Measurements from ENCODE around the gene SRP68.
"Not testable (repeated sequence)": the region's sequence is repeated elsewhere in the genome, so short reads cannot be mapped to it uniquely, and the experiment has no call there.

The SRP68 gene

DNA sequence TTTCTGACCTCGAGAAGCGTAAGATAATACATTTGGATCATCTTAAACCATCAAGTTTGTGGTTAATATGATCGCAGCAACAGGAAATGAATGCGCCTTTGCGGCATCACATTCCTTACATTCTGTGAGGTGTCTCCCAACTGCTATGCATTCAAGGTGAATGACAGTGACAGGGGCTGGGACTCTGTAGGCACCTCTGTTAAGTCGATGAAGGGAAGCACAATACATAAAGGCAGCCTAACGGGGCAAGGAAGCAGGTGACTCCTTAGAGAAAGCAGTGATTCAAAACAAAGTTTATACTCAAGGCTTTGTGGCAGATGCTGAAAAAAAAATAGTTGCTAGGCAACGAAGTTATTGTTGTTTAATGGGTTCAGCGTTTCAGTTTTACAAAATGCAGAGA, 23.6 kb downstream of the SRP68 start:
- no peak for TF ChIP-seq Cebpa-rat (IDR thresholded peaks at IDR 0.05)
- Histone ChIP-seq H3K4me3 (no peak overlapping the region), H3K36me3 (peaks cover 96 to 100% (median 98%) of the 10 kb centered on the region in 11 experiments), H3K4me1 (peaks cover 0 to 45% (median 20%) of the 10 kb centered on the region in 10 experiments; a peak in 12 of 20 replicates), H4K20me1 (peaks cover 7 to 63% (median 35%) of the 10 kb centered on the region in 11 experiments; a peak in 16 of 22 replicates), H3K4me2 (peak overlapping the region in 5 of 11 experiments; percentile 23 to 60 (median 40); a peak in 9 of 22 replicates), H3K27me3 (no peaks in the 10 kb centered on the region), H3K27ac (no peak overlapping the region; a peak in 1 of 22 replicates), H3K9me3 (replicated peaks in 1 of 11) (no peaks in the 10 kb centered on the region), H3K9ac (peak overlapping the region in 1 of 11 experiments; percentile 24; a peak in 1 of 22 replicates)

- Histone ChIP-seq H3K4me3 (no peak overlapping the region), H3K4me1 (peaks cover 0 to 39% (median 17%) of the 10 kb centered on the region in 10 experiments; a peak in 12 of 20 replicates), H4K20me1 (peaks cover 7 to 64% (median 35%) of the 10 kb centered on the region in 11 experiments; a peak in 16 of 22 replicates), H3K9ac (peak overlapping the region in 1 of 11 experiments; percentile 24; a peak in 2 of 22 replicates), H3K9me3 (replicated peaks in 1 of 11) (no peaks in the 10 kb centered on the region), H3K27me3 (no peaks in the 10 kb centered on the region), H3K4me2 (peak overlapping the region in 5 of 11 experiments; percentile 23 to 60 (median 40); a peak in 10 of 22 replicates), H3K27ac (no peak overlapping the region), H3K36me3 (peaks cover 96 to 100% (median 98%) of the 10 kb centered on the region in 11 experiments)
- no peak for TF ChIP-seq Cebpa-rat (IDR thresholded peaks at IDR 0.05)
Observed at GRCh38 chr17:76048025-76048605, 24.2 kb downstream of the SRP68 start.

- Histone ChIP-seq H3K4me2 (no peak overlapping the region), H3K4me3 (no peak overlapping the region), H3K36me3 (peaks cover 99 to 100% (median 100%) of the 10 kb centered on the region in 11 experiments), H3K9ac (no peak overlapping the region), H3K27ac (no peak overlapping the region), H3K27me3 (no peaks in the 10 kb centered on the region), H4K20me1 (peaks cover 2 to 64% (median 28%) of the 10 kb centered on the region in 11 experiments; a peak in 15 of 22 replicates), H3K9me3 (replicated peaks in 1 of 11) (no peaks in the 10 kb centered on the region), H3K4me1 (peaks cover 0 to 37% (median 17%) of the 10 kb centered on the region in 10 experiments; a peak in 12 of 20 replicates)
- TF ChIP-seq Cebpa-rat (IDR thresholded peaks at IDR 0.05): no peak
Observed at GRCh38 chr17:76046064-76046463, 26.3 kb downstream of the SRP68 start.

- H3K27me3 ChIP-seq; H3K9ac ChIP-seq; H3K4me2 ChIP-seq; H3K4me3 ChIP-seq; H3K9me3 ChIP-seq (replicated peaks in 1 of 11); H3K27ac ChIP-seq: not testable (repeated sequence)
- peaks cover 0 to 57% (median 15%) of the 10 kb centered on the region in 11 experiments; a peak in 12 of 22 replicates for H4K20me1 ChIP-seq
- peaks cover 0 to 22% (median 15%) of the 10 kb centered on the region in 10 experiments; a peak in 12 of 20 replicates for H3K4me1 ChIP-seq
- H3K36me3 ChIP-seq: peaks cover 99 to 100% (median 100%) of the 10 kb centered on the region in 11 experiments
Observed at GRCh38 chr17:76044475-76045007, 27.8 kb downstream of the SRP68 start.

- peaks cover 98 to 100% (median 100%) of the 10 kb centered on the region in 11 experiments for H3K36me3 ChIP-seq
Observed at GRCh38 chr17:76042868-76043267, 29.4 kb downstream of the SRP68 start.

GRCh38 chr17:76040376-76040775, 31.9 kb downstream of the SRP68 start:
- no peak overlapping the region for H3K27ac ChIP-seq
- H3K27me3 ChIP-seq: no peaks in the 10 kb centered on the region
- peaks cover 0 to 46% (median 0%) of the 10 kb centered on the region in 11 experiments; a peak in 6 of 22 replicates for H4K20me1 ChIP-seq
- no peak overlapping the region for H3K9ac ChIP-seq
- no peak for TF ChIP-seq Cebpa-rat (IDR thresholded peaks at IDR 0.05)
- peaks cover 73 to 93% (median 76%) of the 10 kb centered on the region in 11 experiments for H3K36me3 ChIP-seq
- no peak overlapping the region for H3K4me3 ChIP-seq
- no peaks in the 10 kb centered on the region for H3K9me3 ChIP-seq (replicated peaks in 1 of 11)
- no peak overlapping the region for H3K4me2 ChIP-seq
- peaks cover 0 to 31% (median 23%) of the 10 kb centered on the region in 10 experiments; a peak in 16 of 20 replicates for H3K4me1 ChIP-seq

More at GRCh38 chr17:76042868-76043267, 29.4 kb downstream of the SRP68 start:
- H3K9ac ChIP-seq; H3K4me3 ChIP-seq; H3K9me3 ChIP-seq (replicated peaks in 1 of 11); H3K27me3 ChIP-seq; H3K27ac ChIP-seq; H3K4me2 ChIP-seq: not testable (repeated sequence)
- peaks cover 0 to 48% (median 5%) of the 10 kb centered on the region in 11 experiments; a peak in 8 of 22 replicates for H4K20me1 ChIP-seq
- H3K4me1 ChIP-seq: peaks cover 2 to 16% (median 7%) of the 10 kb centered on the region in 10 experiments

DNA sequence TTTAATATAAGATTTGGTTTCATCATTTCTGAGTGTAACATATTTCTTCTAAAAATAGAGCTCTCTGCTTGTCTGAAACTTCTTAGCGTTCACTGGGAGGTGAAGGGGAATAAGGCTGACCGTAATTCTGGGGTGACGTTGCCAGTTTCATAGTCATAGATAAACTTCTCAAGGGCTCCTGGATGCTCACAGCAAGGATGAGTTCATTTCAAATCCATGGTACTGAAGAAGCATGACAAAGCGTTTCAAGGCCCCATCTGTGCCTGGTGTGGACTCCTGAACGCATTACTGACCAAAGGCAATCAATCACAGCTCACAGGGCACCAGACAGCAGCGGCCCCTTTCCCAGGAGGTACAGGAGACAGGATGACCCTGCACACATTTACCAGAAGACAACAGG, 33.2 kb downstream of the SRP68 start:
- Histone ChIP-seq H3K4me2 (no peak overlapping the region), H3K27me3 (no peaks in the 10 kb centered on the region), H3K9me3 (replicated peaks in 1 of 11) (no peaks in the 10 kb centered on the region), H3K4me1 (peaks cover 0 to 31% (median 23%) of the 10 kb centered on the region in 10 experiments; a peak in 16 of 20 replicates), H3K9ac (peak overlapping the region in 1 of 11 experiments; percentile 3; a peak in 1 of 22 replicates), H3K27ac (peak overlapping the region in 2 of 11 experiments; percentile 22 to 50; a peak in 4 of 22 replicates), H4K20me1 (peaks cover 0 to 40% (median 0%) of the 10 kb centered on the region in 11 experiments; a peak in 6 of 22 replicates), H3K36me3 (peaks cover 61 to 81% (median 63%) of the 10 kb centered on the region in 11 experiments), H3K4me3 (no peak overlapping the region)
- TF ChIP-seq Cebpa-rat (IDR thresholded peaks at IDR 0.05): no peak

GRCh38 chr17:76038050-76038449, 34.3 kb downstream of the SRP68 start:
- Histone ChIP-seq H3K4me3 (no peak overlapping the region), H3K4me1 (peaks cover 0 to 31% (median 23%) of the 10 kb centered on the region in 10 experiments; a peak in 16 of 20 replicates), H3K27ac (peak overlapping the region in 7 of 11 experiments; percentile 11 to 62 (median 40); a peak in 9 of 22 replicates), H3K36me3 (peaks cover 50 to 70% (median 53%) of the 10 kb centered on the region in 11 experiments), H4K20me1 (peaks cover 0 to 33% (median 0%) of the 10 kb centered on the region in 11 experiments; a peak in 6 of 22 replicates), H3K27me3 (no peaks in the 10 kb centered on the region), H3K9ac (peak overlapping the region in 6 of 11 experiments; percentile 11 to 56 (median 30); a peak in 7 of 22 replicates), H3K4me2 (peak overlapping the region in 9 of 11 experiments; percentile 18 to 77 (median 64); a peak in 17 of 22 replicates), H3K9me3 (replicated peaks in 1 of 11) (peaks cover 0 to 3% (median 0%) of the 10 kb centered on the region in 11 experiments; a peak in 3 of 22 replicates)
- no peak for TF ChIP-seq Cebpa-rat (IDR thresholded peaks at IDR 0.05)

All from BLaER1 treated with 17β-estradiol and CSF1 and Interleukin-3, amounts not matched to agents 10 nM and 100 nM (cell line).